Spleen (tissue), 7 donors: Measurements from ENCODE around the gene ACACA.

Source experiments
- CTCF ChIP-seq, 11 experiments: fragments of 200-600 bp in 7 of 11; fragments of 450-650 bp in 4 of 11; sonication (generic) in 4 of 11; IDR thresholded peaks in 8 of 11; conservative IDR thresholded peaks in 3 of 11; 1 replicate in 7 of 11; 2 replicates in 4 of 11; pipeline versions ENCODE4 v1.4.0 to v1.8.0; 2016 to 2021; ENCODE audit warnings: antibody characterized with exemption in 11 of 11, inconsistent platforms in 4 of 11, mild to moderate bottlenecking in 1 of 11
- POLR2A ChIP-seq, 3 donors: fragments of 450-650 bp; IDR thresholded peaks; one replicate each; pipeline ENCODE4 v1.5.1; 2017; ENCODE audit warnings: antibody characterized with exemption in 3 of 3, mild to moderate bottlenecking in 1 of 3
- POLR2AphosphoS5 ChIP-seq, 3 donors: sonication (generic); formaldehyde crosslinking; IDR thresholded peaks; one replicate each; pipeline ENCODE4 v1.5.1; 2017; ENCODE audit warnings: antibody characterized with exemption in 3 of 3
- donor health status: DM: no; HTN: no; CAD: no; lungs with moderate emphysema.
- donor health status: DM: no; HTN: no; CAD: no.
- donor health status: DM: no; HTN: no; CAD: no.

GRCh38 chr17:37447641-37448040 is 41.0 kb upstream of the ACACA start:
- TF ChIP-seq POLR2AphosphoS5 (IDR thresholded peaks at IDR 0.05) (no peak), CTCF (IDR thresholded peaks at IDR 0.05 in 8 of 11, conservative IDR thresholded peaks at IDR 0.05 in 3 of 11) (no peak), POLR2A (IDR thresholded peaks at IDR 0.05) (no peak)
